Endothelial cell of hepatic sinusoid (primary cell): ENCODE results near the gene CLCN6.
"Not testable (repeated sequence)": the region's sequence is repeated elsewhere in the genome, so short reads cannot be mapped to it uniquely, and the experiment has no call there.

Source experiments
- in situ Hi-C: cut with HindIII; loops from 2 replicates; pipeline ENCODE4 v1.10.0; 2017; ENCODE audit warnings: low sequenced_read_pairs

CLCN6 gene

DNA sequence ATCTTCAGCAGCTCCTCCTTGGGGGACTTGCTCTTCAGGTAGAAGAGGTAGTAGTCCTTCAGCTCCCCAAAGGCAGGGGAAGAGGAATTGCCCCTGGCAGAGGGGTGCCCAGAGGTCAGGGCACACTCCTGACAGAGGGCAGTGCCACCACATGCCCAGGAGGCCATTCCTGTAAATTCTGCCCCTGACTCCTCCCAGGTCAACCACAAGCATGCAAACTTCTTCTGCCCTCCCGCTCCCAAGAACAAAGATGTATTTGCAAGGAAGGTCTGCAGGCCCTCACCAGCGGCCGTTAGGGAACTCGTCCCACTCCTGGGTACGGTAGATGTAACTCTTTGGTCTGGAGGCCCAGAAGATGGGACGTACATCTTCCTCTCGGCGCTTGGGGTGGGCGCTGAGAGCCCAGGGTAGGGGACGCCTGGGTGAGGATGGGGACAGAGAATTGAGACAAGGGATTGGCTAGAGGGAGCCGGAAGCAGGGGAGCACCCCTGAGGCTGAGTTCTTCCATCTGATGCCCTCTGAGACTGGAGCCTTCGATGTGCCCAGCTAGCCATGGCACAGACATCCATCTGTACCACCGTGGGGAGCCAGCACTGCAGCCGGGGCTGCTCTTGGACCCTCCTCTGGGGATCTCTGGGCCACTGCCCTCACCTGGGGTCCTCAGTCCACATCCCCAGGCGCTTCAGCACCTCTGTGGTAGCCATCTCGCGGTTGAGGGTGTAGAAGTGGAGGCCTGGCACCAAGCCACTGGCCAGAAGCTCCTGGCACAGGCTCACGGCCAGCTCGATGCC is 11.3 kb upstream of the CLCN6 start:
- in situ Hi-C loops, result loop anchor here (10.0 kb wide), 1 partner anchor 130 kb away; the partner anchor contains the start of gene FBXO6

DNA sequence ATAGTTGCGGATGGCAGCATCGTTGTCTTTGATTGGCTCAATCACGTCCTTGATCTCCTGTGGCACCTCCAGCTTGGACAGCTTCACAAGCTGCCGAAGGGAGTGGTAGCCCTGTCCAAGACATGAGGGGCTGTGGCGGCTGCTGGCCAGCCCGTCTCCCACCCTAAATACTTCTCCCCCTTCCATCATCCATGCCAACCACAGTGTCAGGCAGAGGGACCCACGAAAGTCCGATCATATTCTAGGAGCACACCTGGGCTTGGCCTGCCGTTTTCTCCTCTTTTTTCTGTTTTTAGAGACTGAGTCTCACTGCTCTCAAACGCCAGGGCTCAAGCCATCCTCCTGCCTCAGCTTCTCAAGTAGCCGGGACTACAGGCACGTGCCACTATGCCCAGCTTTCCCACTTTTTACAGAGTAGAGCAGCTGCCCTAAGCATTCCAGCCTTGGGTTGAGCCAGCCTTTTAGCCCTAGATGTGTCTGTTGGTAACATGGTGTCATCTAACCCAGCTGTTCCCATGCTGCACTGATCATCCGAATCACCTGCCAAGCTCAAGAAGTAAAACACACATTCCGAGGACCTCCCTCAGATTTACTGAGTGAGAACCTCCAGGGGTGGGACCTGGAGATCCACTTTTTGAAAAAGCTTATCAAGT is 10.6 kb upstream of the CLCN6 start:
- in situ Hi-C loops, result loop anchor here (10.0 kb wide), 1 partner anchor 131 kb away; the partner anchor contains the start of gene FBXO6

DNA sequence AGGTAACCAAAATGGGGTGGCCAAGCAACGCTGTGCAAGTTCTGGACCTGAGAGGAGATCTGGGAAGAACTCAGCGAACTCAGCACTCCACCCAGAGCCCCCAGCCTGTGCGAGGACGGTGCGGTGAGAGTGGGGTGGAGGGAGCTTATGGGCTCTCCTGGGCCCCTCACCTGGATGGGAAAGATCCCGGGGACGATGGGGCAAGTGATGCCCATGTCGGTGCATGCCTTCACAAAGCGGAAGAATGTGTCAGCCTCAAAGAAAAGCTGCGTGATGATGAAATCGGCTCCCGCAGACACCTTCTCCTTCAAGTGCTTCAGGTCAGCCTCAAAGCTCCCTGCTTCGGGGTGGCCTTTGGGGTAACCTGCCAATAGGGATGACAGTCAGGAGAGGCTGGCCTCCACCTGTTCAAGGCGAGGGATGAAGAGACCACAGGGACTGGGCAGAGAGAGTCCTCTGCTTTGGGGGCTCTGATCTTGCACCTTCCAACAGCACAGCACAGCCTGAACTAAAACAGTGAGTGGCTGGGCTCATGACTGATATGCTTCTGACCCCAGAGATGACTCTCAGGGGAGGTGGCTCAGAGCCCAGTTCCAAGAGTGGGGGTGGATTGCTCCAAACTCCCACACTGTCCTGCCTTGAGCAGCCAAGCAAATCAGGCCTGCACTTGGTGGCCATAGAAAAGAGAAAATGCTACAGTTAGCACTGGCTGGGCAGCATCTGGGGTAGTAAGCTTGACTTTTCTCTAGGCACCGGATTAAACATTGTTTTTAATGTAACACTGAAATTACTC is 9.8 kb upstream of the CLCN6 start:
- in situ Hi-C loops, result loop anchor here (10.0 kb wide), 1 partner anchor 131 kb away; the partner anchor contains the start of gene FBXO6

DNA sequence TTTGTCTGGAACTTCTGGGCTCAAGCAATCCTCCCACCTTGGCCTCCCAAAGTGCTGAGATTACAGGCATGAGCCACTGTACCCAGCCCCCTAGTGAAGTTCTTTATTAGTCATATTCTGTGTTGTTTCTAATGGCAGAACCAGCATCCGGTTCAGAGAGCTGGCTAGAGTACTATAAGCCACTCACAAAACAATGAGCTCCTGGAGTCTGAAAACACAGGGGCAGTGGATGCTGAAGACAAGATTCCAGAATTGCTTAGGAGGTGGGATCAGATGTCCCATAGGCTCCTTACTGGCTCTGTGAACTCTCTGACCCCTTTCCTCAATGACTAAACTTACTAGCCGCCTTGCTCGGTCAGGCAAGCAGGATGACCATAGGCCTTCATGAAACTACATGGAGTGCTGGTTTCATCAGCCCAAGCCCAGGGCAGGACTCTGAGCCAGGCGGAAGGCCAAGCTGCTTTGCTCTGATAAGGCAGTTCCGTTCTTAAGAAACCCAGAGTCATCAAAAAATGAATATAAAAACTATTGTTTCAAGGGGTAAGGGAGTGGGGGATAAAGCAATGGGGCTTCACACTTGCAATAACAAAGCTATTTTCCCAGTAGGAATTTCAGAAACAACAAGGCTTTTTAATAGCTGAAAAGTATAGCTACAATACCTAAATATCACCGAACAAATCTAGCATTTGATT is 8.3 kb upstream of the CLCN6 start:
- in situ Hi-C loops, result loop anchor here (10.0 kb wide), 1 partner anchor 133 kb away; the partner anchor contains the start of gene FBXO6

DNA sequence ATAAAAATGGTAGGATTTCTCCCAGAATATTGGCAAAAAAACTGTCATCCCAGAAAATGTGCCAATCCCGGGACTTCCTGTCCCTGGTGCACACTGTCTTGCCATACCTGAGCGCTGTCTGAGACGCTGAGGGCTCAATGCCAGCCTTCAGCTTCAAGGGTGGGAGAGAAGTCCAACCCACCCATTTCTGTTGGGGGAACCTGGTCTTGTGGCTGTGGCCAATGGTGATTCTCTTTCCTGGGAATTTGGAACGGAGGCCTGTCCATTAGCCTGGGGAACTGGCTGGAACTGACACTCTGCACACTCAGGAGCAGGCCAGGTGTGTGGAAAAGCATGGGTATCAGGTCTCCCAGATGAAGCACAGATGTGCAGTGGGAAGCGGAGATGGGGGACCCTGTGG is 6.9 kb upstream of the CLCN6 start:
- in situ Hi-C loops, result loop anchor here (10.0 kb wide), 1 partner anchor 134 kb away; the partner anchor contains the start of gene FBXO6

DNA sequence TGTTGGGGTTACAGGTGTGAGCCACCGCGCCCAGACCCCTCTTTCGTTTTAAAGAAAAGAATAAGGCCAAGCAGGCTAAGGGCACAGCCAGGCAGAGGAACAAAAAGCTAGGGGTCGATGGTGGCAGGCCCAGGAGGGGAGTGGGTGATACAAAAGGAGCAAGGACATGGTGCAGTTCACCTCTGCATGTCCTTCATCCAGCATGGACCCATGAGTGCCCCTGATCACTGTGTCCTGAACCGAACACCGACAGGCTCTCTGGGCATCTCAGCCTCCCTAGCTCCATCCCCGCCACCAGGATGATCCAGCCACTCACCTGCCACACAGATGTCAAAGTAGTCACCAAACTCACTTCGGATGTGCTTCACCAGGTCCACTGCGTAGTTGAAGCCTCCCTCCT is 6.1 kb upstream of the CLCN6 start:
- in situ Hi-C loops, result loop anchor here (10.0 kb wide), 1 partner anchor 135 kb away; the partner anchor contains the start of gene FBXO6

DNA sequence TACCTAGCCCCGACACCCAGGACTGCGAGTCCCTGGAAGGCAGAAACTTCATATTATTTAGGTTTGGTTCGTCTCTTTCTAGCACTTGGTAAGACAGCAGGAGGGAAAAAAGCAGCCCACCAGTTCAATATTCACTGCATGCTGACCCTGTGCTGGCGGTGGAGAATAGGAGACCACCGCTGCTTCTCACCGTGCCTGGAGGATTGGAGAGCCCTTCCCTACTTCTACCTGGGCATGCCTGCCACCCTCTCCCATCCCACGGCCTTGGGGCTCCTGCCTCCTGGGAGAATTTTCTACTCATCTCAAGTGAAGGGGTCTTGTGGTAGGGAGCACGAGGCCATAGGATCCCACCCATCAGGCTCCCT is 5.6 kb upstream of the CLCN6 start:
- in situ Hi-C loops, result no loop called here

DNA sequence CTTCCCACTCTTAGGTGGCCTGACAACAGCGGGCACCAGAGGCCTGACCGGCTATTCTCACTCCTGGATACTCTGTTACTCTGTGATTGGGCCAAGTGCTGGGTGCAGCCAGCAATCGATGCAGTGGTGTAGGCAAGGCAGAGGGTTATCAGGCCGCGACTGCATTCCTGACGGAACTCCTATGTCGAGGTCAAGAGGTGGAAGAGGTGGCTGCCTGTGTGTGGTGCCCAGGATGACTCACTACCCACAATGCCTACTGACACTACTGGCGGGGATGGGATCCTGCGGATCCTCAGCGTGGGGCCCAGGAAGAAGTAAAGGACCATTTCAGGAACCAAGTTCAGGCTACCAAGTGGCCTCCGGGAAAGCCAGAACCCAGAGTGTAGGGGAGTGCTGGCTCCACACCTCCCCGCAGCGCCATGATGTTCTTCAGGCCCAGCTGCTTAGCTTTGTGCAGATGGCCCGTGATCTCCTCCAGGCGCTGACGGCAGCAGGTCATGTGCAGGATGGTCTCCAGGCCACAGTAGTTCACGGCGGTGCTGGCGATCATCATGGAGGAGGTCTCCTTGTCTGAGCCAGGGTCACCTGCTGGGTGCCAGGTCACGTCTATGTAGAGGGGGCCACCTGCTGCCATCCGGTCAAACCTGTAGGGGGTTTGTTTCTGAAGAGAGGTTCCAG is 5.1 kb upstream of the CLCN6 start:
- in situ Hi-C loops, result no loop called here

DNA sequence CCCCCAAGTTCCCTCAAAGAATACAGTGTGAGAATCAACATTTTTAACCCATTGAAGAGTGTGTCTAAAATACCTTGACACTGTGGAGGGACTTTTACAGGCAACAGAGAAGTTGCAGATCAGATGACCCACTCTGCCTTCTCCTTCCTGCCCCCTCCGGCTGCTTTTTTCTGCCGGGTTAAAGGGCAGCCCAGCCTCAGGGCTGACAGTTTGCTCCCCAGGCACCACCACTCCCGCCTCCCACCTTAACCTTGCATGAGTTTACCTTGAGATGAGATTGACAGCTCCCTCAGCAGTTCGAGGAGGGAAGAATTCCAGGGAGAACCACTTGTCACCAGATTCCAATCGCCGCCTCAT is 3.4 kb upstream of the CLCN6 start:
- in situ Hi-C loops, result no loop called here

DNA sequence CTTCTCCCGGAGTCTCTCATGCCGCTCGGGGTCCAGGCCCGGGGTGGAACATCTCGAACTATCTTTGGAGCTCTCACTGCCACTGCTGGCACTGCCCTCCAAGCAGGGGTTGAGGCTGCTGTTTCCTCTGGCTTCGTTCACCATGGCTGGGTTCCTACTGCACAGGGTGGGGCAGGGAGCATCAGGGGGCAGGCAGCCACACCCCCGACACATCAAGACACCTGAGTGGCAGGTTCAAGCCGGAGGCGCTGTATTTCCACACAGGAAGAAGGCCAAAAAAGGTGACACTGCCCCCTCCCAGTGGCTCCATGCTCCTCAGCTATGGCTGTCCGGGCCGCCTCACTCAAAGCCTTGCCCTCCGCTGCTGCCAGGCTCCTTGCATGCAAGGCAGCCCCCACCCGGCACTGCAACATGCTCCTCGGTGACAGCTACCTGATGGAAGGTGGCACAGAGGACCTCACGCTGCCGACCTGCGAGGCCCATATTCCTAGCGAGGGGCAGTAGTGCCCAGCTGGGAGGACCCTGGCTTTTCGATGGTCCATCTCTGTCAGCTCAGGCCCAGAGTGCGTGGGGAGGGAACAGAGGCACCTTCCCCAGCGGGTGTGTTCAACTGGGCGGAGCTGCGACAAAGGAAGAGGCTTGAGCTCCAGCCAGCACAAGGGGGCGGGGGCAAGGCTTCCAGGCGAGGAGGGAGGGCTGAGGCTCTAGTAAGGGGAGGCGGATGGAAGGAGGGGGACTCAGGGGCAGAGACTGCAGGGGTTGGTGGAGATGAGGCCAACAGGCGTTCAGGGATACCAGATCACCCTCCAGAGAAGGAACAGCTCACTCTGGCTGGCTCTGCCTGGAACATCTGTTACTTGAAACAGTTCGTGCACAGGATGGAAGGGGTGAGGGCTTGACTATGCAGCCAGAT is 2.8 kb upstream of the CLCN6 start:
- in situ Hi-C loops, result no loop called here

DNA sequence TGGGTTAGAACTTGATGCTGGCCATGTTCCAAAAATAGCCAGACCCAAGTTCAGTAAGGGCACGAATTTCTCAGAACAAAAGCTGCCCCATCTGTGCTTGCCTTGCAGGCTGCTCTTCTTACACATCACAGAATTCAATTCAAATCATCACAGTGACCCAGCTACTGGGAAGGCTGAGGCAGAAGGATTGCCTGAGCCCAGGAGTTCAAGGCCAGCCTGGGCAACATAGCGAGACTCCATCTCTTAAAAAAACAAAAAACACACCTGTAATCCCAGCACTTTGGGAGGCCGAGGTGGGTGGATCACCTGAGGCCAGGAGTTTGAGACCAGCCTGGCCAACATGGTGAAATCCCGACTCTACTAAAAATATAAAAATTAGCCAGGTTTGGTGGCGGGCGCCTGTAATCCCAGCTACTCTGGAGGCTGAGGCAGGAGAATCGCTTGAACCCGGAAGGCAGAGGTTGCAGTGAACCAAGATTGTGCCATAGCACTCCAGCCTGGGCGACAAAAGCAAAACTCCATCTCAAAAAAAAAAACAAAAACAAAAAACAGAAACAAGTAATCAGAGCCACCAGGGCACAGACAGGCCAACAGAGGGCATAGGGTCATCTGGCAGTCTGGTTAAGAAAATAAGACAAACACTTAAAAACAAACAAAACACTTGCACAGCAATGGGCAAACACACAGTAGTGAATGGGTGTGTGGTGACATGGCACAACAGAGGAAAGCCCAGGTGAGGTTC is 1.9 kb upstream of the CLCN6 start:
- in situ Hi-C loops, result not testable (repeated sequence)

DNA sequence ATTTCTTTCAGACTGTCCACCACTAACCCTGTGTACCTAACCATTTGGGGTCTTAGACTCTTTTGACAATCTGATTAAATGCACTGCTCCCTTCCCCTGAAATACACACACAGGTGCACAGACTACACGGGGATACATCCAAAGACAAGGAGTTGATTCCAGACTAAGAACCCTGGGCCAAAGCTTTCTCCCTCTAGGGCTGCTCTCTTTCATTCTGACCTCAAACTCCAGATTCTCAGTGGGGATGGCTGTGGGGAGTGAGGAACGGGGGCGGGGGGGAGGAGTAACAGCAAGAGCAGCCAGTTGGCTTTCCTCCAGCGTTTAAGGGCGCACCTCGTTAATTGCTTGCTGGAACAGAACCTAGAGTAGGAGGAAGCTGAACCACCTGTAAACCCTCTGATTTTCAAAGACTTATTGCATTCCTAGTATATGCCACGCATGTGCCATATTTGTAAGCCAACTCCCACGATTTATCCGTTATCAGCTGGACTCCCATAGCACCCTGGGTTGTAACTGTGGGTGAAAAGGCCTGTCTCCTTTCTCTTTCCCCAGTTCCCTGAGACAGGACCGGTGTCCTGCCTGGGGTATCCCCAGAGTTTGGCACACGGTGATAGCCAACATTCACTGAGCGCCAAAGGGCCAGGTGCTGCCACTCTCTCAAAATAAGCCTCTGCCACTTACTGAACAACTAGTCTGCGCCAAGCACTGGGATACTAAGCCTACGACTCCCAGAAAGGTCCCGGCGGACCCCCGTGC is 1.1 kb upstream of the CLCN6 start:
- in situ Hi-C loops, result no loop called here

DNA sequence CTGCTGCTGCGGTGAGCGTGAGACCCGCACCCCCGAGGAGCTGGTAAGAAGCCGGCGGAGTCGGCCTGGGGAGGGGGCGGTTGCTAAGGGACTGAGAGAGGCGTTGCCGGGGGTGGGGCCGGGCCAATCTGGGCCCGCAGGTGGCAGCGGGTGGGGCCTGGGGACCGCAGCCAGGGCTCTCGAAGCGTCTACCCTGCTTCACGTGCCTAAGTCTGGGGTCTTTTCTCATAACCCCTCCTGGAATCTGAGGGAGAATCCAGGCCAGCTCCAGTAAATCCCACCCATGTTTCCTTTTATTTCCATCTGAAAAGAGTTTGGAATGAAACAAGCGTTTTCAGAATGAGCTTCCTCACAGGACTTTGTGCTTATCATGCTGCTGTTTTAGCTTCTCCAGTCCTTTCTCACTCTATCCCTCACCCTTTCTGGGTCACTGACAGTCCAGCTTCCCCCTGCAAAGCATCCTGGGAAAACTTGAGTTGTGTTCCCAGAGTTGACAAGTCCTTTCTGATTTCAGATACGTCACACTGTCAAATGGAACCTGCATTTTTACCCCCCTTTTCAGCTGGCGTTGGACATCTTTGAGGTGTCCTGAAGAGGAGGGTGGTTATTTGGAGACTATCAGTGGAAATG is 431 bp downstream of the CLCN6 start:
- in situ Hi-C loops, result no loop called here

DNA sequence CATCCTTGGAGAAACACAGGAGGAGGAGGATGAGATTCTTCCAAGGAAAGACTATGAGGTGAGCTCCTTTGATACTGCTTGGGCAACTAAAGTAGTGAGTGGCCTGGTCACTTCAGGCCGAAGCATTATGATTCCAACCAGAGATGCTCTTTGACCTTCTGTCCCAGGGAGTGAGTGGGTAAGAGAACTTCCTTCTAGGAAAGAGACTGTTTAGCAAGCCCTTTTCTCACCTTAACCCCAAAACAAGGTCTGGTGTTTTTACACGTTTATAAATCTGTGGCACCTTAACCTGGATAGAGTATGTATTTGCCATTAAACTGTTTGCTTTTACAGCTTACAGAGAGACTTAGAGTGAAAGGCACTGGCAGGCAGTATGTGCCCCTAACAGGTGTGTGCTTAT is 1.1 kb downstream of the CLCN6 start:
- in situ Hi-C loops, result no loop called here

DNA sequence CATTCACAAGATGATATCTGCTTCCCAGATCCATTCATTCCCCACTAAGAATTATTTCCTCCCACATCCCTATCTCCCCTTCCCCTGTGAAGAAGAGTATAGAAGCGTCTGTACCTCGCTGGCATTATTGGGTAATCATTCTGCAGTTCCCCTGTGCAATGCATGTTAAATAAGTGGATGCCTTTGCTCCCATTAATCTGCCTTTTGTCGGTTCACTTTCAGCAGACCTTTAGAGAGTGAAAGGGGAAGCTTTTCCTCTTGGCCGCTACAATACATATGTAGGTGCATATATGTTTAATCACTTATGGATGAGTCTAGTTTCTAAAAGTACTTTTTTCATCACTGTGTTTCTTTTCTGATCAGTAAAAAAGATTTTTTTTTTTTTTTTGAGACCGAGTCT is 7.0 kb downstream of the CLCN6 start:
- in situ Hi-C loops, result loop anchor here (5.0 kb wide), 2 partner anchors 49 to 74 kb away; no protein-coding TSS in a partner anchor

DNA sequence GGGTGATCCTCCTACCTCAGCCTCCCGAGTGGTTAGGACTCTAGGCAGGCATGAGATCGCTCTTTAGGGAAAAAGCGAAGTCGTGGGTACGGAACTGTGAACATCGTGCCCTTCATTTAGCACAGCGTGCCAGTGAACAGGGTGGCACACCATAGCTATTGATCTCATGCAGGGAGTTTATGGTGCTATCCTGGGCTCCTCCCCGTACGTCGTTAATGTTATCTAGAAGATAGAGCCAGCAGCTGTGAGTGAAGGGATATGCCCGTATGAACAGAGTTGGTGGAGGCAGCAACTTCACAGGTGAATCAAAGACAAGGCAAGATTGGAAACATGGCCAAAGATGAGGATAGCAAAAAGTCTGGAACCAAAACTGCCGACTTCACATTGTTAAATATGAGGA is 11.2 kb downstream of the CLCN6 start:
- in situ Hi-C loops, result no loop called here

DNA sequence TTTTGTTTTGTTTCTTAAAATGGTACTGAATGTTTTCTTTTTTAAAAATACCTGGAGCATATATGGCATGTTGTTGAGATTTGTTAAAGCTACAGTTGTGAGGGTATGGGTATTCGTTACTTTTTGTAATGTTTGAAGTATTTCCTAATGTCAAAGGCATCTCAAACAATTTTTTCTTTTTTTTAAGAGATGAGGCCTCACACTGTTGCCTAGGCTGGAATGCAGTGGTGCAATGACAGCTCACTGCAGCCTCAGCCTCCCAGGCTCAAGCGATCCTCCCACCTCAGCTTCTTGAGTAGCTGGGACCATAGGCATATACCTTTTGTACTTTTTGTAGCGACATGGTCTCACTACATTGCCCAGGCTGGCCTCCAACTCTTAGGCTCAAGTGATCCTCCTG is 16.1 kb downstream of the CLCN6 start:
- in situ Hi-C loops, result no loop called here
